Ishikawa (cell line): ENCODE measurements around the gene KCNN1.

Experiments
- CEBPB ChIP-seq: IDR thresholded peaks from 2 replicates; pipeline ENCODE4 v1.6.1; 2012
- CREB1 ChIP-seq: IDR thresholded peaks from 2 replicates; pipeline ENCODE4 v1.6.1; 2012; ENCODE audit warnings: low read depth
- EGR1 ChIP-seq: IDR thresholded peaks from 2 replicates; pipeline ENCODE4 v1.6.1; 2012
- EP300 ChIP-seq: IDR thresholded peaks from 2 replicates; pipeline ENCODE4 v1.6.1; 2012; ENCODE audit warnings: borderline replicate concordance
- FOXM1 ChIP-seq: IDR thresholded peaks from 2 replicates; pipeline ENCODE4 v1.6.1; 2012; ENCODE audit warnings: low read depth, borderline replicate concordance
- NFIC ChIP-seq: IDR thresholded peaks from 2 replicates; pipeline ENCODE4 v1.6.1; 2012
- RAD21 ChIP-seq: IDR thresholded peaks from 2 replicates; pipeline ENCODE4 v1.6.1; 2012; ENCODE audit warnings: low read depth
- TAF1 ChIP-seq: IDR thresholded peaks from 2 replicates; pipeline ENCODE4 v1.6.1; 2012; ENCODE audit warnings: low read depth, mild to moderate bottlenecking
- TCF12 ChIP-seq: IDR thresholded peaks from 2 replicates; pipeline ENCODE4 v1.6.1; 2012; ENCODE audit warnings: low read depth
- TEAD4 ChIP-seq: IDR thresholded peaks from 2 replicates; pipeline ENCODE4 v1.6.1; 2012
- YY1 ChIP-seq: IDR thresholded peaks from 2 replicates; pipeline ENCODE4 v1.6.1; 2012; ENCODE audit warnings: low read depth
- ZBTB7A ChIP-seq: IDR thresholded peaks from 2 replicates; pipeline ENCODE4 v1.6.1; 2012; ENCODE audit warnings: low read depth
- TF ChIP-seq, protein P1 (sequence below): IDR thresholded peaks from 2 replicates; pipeline ENCODE4 v1.6.1; 2012
- TF ChIP-seq, protein P2 (sequence below): IDR thresholded peaks from 2 replicates; pipeline ENCODE4 v1.6.1; 2012; ENCODE audit warnings: low read depth, mild to moderate bottlenecking
- TF ChIP-seq, protein P3 (sequence below): IDR thresholded peaks from 2 replicates; pipeline ENCODE4 v1.6.1; 2012

KCNN1 gene

DNA sequence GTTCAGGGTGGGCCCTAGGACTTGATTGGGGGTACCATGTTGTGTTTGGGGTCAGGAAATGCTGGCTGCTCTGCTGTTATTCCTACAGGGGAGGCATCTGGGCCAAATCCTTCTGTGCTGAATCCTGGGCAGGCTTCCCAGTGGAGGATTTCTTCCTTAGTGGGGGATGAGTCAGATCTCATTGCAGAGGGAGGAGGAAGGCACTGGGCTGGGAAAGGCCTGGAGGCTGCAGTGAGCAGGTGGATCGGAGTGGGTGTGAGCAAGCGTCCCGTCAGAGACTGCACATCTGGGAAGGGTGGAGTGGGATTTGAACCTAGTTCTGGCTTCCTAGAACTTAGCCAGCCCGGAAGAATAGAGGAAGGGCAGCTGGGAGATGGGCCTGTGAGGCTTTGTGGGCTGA, 22.6 kb upstream of the KCNN1 start:
- TF ChIP-seq TEAD4: no peak

DNA sequence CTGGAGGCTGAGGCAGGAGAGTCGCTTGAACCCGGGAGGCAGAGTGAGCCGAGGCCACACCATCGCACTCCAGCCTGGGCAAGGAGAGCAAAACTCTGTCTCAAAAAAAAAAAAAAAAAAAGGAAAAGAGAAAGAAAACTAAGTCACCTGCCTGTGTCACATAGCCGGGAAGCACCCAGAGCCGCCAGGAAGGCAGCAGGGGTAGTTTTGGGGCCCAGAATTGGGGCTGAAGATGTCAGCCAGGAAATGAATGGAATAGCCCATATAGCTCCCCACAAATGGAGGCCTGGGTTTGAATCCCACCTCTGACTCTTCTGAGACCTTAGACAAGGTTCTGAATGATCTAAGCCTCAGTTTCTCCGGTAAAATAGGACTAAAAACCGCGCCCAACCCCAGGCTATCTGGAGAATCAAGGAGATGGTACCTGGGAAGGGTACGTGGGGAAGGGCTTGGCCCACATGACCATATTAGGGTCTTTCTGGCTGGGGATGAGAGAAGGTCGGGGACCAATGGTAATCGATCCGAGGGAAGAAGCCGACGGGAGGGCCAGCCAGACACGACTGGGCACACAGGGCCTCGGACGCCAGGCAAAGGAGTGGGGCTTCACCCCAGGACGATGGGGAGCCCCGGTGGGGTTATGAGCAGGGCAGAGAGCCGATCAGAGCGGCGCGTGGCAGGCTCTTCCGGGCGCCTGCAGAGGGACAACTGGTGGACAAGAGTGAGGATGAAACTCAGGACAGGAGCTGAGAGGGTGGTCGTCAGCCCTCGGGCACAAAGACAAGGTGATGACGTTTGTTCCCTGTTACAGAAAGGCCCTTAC, 19.7 kb upstream of the KCNN1 start:
- TF ChIP-seq EP300: no peak; the same call in 1 of the 2 replicates
- TF ChIP-seq, protein P1, sequence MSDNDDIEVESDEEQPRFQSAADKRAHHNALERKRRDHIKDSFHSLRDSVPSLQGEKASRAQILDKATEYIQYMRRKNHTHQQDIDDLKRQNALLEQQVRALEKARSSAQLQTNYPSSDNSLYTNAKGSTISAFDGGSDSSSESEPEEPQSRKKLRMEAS: no peak
- TF ChIP-seq YY1: no peak
- no peak for TF ChIP-seq ZBTB7A
- TF ChIP-seq TCF12: no peak
- no peak for TF ChIP-seq EGR1
- no peak for TF ChIP-seq CREB1
- no peak for TF ChIP-seq TEAD4
- no peak for TF ChIP-seq RAD21
- no peak for TF ChIP-seq NFIC
- TF ChIP-seq TAF1: no peak
- TF ChIP-seq FOXM1: no peak
- TF ChIP-seq, protein P2, sequence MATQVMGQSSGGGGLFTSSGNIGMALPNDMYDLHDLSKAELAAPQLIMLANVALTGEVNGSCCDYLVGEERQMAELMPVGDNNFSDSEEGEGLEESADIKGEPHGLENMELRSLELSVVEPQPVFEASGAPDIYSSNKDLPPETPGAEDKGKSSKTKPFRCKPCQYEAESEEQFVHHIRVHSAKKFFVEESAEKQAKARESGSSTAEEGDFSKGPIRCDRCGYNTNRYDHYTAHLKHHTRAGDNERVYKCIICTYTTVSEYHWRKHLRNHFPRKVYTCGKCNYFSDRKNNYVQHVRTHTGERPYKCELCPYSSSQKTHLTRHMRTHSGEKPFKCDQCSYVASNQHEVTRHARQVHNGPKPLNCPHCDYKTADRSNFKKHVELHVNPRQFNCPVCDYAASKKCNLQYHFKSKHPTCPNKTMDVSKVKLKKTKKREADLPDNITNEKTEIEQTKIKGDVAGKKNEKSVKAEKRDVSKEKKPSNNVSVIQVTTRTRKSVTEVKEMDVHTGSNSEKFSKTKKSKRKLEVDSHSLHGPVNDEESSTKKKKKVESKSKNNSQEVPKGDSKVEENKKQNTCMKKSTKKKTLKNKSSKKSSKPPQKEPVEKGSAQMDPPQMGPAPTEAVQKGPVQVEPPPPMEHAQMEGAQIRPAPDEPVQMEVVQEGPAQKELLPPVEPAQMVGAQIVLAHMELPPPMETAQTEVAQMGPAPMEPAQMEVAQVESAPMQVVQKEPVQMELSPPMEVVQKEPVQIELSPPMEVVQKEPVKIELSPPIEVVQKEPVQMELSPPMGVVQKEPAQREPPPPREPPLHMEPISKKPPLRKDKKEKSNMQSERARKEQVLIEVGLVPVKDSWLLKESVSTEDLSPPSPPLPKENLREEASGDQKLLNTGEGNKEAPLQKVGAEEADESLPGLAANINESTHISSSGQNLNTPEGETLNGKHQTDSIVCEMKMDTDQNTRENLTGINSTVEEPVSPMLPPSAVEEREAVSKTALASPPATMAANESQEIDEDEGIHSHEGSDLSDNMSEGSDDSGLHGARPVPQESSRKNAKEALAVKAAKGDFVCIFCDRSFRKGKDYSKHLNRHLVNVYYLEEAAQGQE: no peak

DNA sequence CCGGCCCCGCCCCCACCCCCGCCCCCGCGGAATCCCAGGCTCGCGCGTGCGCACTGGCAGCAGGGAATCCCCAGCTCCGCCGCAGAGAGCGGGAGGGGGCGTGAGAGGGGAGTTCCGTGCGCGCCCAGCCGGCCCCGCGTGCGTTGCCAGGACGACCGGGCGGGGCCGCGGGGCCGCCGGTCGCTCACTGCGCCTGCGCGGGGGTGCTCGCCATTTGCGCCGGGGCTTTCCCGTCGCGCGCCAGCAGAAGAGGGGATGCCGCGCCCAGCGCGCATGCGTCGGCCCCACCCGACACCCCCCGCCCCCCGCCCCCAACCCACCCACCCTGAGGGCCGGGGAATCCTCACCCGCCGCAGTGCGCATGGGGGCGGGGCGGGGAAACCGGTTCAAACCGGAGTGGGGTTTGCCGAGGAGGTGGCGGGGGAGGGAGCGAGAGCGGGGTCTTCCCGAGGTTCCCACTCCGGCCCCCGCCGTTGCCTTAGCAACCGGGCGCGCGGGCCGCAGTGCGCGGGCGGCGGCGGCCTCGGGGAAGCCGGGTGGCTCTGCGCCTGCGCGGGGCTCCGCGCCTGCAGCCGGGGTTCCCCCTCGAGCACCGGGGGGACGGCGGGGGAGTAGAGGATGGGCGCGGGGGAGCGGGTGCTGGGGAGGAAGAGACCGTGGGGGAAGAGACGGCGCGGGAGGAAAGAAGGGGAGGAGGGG, 18.9 kb upstream of the KCNN1 start:
- no peak for TF ChIP-seq NFIC
- TF ChIP-seq EGR1: peak; percentile 86
- TF ChIP-seq, protein P1: peak; percentile 26; the same call in 1 of the 2 replicates
- TF ChIP-seq ZBTB7A: peak; percentile 81; the same call in 1 of the 2 replicates

DNA sequence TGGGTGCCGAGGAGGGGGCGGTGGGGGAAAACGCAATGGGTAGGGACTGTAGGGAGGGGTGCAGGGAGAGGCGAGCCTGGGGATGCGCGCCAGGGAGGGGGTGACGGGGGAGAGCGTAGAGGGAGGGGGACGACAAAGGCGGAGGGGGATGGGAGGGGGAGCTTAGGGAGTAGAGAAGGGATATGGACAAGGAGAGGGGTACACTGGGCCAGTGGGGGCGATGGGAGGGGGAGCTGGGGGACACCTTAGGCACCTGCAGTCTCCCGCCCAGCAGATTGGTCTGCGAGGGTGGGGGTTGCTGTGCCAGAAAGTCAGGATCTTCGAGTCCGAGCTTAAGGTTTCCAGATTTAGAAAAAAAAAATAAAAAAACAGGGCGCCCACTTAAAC, 18.4 kb upstream of the KCNN1 start:
- TF ChIP-seq, protein P1: no peak
- TF ChIP-seq TCF12: no peak
- no peak for TF ChIP-seq CEBPB
- no peak for TF ChIP-seq TAF1
- no peak for TF ChIP-seq NFIC
- TF ChIP-seq, protein P3, sequence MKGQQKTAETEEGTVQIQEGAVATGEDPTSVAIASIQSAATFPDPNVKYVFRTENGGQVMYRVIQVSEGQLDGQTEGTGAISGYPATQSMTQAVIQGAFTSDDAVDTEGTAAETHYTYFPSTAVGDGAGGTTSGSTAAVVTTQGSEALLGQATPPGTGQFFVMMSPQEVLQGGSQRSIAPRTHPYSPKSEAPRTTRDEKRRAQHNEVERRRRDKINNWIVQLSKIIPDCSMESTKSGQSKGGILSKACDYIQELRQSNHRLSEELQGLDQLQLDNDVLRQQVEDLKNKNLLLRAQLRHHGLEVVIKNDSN: no peak
- no peak for TF ChIP-seq FOXM1
- no peak for TF ChIP-seq TEAD4
- no peak for TF ChIP-seq RAD21
- no peak for TF ChIP-seq EP300
- no peak for TF ChIP-seq ZBTB7A
- TF ChIP-seq, protein P2: no peak
- no peak for TF ChIP-seq EGR1
- TF ChIP-seq CREB1: no peak
- no peak for TF ChIP-seq YY1

DNA sequence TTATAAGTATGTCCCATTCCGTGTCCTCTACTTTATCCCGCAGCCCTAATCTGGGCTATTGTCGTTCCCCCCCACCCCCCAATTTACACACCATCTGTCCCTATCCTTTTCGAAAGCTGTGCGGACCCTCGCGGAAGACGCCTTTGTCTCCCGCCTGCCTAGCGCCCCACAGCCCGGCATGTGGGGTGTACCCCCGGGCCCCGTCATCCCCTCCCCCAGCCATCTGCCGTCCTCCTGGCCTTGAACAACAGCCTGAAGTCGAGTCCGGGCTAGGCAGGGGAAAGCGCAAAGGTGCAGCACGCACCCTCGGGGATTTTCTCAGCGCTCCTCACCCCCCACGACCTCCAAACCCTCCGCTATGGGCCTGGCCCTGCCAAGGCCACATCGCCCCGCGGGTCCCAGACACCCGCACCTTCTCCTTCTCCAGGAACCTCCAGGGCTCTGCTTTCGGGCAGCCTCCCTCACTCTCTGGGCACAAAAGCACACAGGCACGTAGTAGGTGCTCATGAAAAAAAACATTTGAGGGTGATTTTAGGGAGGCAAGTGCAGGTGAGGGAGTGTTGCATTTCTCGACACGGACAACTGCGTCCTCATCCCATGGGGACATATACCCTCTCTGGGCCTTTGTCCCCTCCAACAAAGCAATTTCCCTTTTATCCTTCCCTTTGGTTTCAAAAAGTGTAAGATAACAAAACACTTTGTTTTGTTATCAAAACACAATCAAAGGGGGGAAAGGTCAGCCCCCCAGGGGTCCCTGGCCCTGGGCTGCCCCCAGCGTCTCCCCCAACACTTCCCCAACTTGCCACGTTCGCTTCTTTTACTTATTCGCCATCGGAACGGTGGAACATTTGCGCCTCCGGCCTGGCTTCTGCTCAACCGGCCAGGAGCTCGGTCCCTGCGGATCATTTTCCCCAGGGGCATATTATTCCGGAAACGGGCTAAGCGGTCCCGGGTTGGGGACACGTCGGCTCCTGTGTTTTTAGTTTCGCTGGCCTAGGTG, 17.7 kb upstream of the KCNN1 start:
- TF ChIP-seq, protein P1: 0 out of 2 replicates have a peak, but pooled peaks have one; percentile 4
- TF ChIP-seq EGR1 (no peak), RAD21 (no peak)
